Karpas-422 (cell line): ENCODE data around the gene PNPLA7. TPM values are rescaled to one million over a fixed set of nuclear protein-coding genes. Genes with fewer than 3 reads are reported as not detected.
"Not testable (repeated sequence)": the region's sequence is repeated elsewhere in the genome, so short reads cannot be mapped to it uniquely, and the experiment has no call there.

Source experiments
- DNase-seq: peaks from one replicate; pipeline ENCODE4 v3.0.0-alpha.2; 2015
- H2AFZ ChIP-seq: fragments of 200-600 bp; sonication (generic); 2 replicates; pipeline ENCODE4 v1.6.1; 2014; ENCODE audit warnings: antibody characterized with exemption, low read length, mixed read lengths
- H3K27ac ChIP-seq: fragments of 200-600 bp; sonication (generic); 2 replicates; pipeline ENCODE4 v1.5.1; 2014; ENCODE audit warnings: mild to moderate bottlenecking, low read length, moderate library complexity
- H3K27me3 ChIP-seq: fragments of 200-600 bp; sonication (generic); 2 replicates; pipeline ENCODE4 v1.6.1; 2014; ENCODE audit warnings: low read length, mixed read lengths
- H3K36me3 ChIP-seq: fragments of 200-600 bp; sonication (generic); 2 replicates; pipeline ENCODE4 v1.6.1; 2014; ENCODE audit warnings: low read length, mixed read lengths; ENCODE audit not compliant: insufficient read depth
- H3K4me1 ChIP-seq: fragments of 200-600 bp; sonication (generic); 2 replicates; pipeline ENCODE4 v1.6.1; 2014; ENCODE audit warnings: mild to moderate bottlenecking, low read length, mixed read lengths
- H3K4me2 ChIP-seq: fragments of 200-600 bp; sonication (generic); 2 replicates; pipeline ENCODE4 v1.6.1; 2014; ENCODE audit warnings: low read length, low read depth, mild to moderate bottlenecking; ENCODE audit not compliant: poor library complexity, severe bottlenecking
- H3K4me3 ChIP-seq: fragments of 200-600 bp; sonication (generic); 2 replicates; pipeline ENCODE4 v1.5.1; 2014; ENCODE audit warnings: mild to moderate bottlenecking, antibody characterized with exemption, low read length, mixed read lengths
- H3K79me2 ChIP-seq: fragments of 200-600 bp; sonication (generic); 2 replicates; pipeline ENCODE4 v1.6.1; 2014; ENCODE audit warnings: mild to moderate bottlenecking, low read length, mixed read lengths
- H3K9ac ChIP-seq: fragments of 200-600 bp; sonication (generic); 2 replicates; pipeline ENCODE4 v1.6.0; 2014; ENCODE audit warnings: low read length
- H3K9me2 ChIP-seq: fragments of 200-600 bp; sonication (generic), shearing (Covaris generic); replicated peaks from 2 replicates; pipeline ENCODE4 v1.6.0; 2014; ENCODE audit warnings: mild to moderate bottlenecking, low read length, moderate library complexity; ENCODE audit not compliant: insufficient read depth
- H3K9me3 ChIP-seq: fragments of 300-700, 200-600 bp; sonication (generic); 2 replicates; pipeline ENCODE4 v1.6.1; 2014; ENCODE audit warnings: low read length, mixed read lengths
- H4K20me1 ChIP-seq: fragments of 200-600 bp; sonication (generic); 2 replicates; pipeline ENCODE4 v1.6.1; 2014; ENCODE audit warnings: mild to moderate bottlenecking, antibody characterized with exemption, low read length, low read depth; ENCODE audit not compliant: insufficient read depth
- total RNA-seq: library from RNA; depleted of rRNA; stranded (reverse); fragments of >200 nt; shearing (Covaris generic); gene quantifications from 2 replicates; pipeline ENCODE4 v1.2.3, GENCODE V29; 2014; ENCODE audit warnings: low replicate concordance

Gene PNPLA7
- total RNA-seq, 1 experiment from 2014 or later: 1.8 TPM

DNA sequence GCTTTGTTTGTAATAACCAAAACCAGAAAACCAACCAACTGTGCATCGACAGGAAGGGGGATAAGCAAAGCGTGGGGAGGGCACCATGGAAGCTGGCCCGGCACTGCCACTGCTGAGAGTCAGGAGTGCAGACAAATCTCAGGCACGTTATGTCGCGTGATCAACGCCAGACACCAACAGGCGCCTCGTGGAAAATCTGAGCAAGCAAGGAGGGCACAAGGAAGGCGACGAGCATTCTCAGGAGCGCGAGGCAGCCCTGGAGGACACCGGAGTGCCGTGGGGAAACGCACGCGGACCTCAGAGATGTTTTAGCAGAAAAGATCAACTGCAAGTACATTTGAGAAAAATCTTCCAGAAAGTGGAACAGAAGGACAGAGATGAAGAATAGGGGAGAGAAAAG, 75.9 kb downstream of the PNPLA7 start:
- H3K79me2 ChIP-seq: no peaks in the 10 kb centered on the region
- no peak for DNase-seq
- no peak overlapping the region for H3K9ac ChIP-seq
- H4K20me1 ChIP-seq: no peaks in the 10 kb centered on the region
- no peaks in the 10 kb centered on the region for H3K9me2 ChIP-seq
- H3K4me2 ChIP-seq: no peak overlapping the region
- H3K4me1 ChIP-seq: no peaks in the 10 kb centered on the region
- H3K9me3 ChIP-seq: peaks cover 4% of the 10 kb centered on the region; the same call in 1 of the 2 replicates
- no peaks in the 10 kb centered on the region for H3K27me3 ChIP-seq
- H3K36me3 ChIP-seq: no peaks in the 10 kb centered on the region
- no peak overlapping the region for H2AFZ ChIP-seq
- H3K27ac ChIP-seq: no peak overlapping the region
- H3K4me3 ChIP-seq: no peak overlapping the region

DNA sequence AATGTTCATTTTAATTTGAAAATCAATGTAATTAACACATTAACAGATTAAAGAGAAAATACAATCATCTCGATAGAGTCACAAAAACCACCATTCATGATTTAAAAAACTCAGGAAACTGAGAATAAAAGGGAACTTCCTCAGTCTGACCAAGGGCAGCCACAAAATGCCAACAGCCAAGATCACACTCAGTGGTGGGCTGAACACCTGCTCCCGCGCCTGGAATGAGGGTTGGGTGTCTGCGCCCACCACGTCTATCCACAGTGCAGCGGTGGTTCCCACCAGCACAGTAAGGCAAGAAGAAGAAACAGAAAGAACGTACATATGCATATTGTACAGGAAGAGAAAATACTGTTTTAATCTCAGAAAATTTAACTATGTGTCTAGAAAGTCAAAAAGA, 79.4 kb downstream of the PNPLA7 start:
- Histone ChIP-seq H3K9me2 (no peaks in the 10 kb centered on the region), H2AFZ (no peak overlapping the region), H4K20me1 (no peaks in the 10 kb centered on the region), H3K4me2 (no peak overlapping the region), H3K27me3 (no peaks in the 10 kb centered on the region), H3K9ac (no peak overlapping the region), H3K9me3 (peaks cover 2% of the 10 kb centered on the region; the same call in 1 of the 2 replicates), H3K27ac (no peak overlapping the region), H3K36me3 (no peaks in the 10 kb centered on the region), H3K79me2 (no peaks in the 10 kb centered on the region), H3K4me1 (no peaks in the 10 kb centered on the region), H3K4me3 (no peak overlapping the region)
- DNase-seq: no peak

DNA sequence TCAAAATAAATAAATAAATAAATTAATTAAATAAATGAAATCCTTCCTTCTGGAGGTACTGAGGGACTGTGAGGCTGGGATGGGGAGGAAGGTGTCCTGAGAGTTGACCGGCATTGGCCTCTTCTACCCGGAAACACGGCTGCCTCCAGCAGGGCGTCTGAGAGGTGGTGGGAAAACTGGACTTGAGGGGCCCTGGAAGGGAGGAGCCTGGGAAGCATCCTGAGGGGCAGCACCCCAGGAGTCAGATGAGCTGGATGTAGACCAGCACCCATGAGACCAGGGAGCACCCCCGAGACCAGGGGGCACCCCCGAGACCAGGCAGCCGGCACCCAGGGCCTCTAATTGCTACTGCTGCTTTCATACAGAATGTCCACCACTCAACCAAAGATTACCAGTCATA, 82.3 kb downstream of the PNPLA7 start:
- H3K27me3 ChIP-seq: no peaks in the 10 kb centered on the region
- H4K20me1 ChIP-seq: no peaks in the 10 kb centered on the region
- no peak overlapping the region for H3K4me2 ChIP-seq
- H3K9ac ChIP-seq: no peak overlapping the region
- no peak overlapping the region for H3K27ac ChIP-seq
- no peaks in the 10 kb centered on the region for H3K79me2 ChIP-seq
- no peaks in the 10 kb centered on the region for H3K4me1 ChIP-seq
- H3K9me2 ChIP-seq: no peaks in the 10 kb centered on the region
- no peaks in the 10 kb centered on the region for H3K36me3 ChIP-seq
- no peak overlapping the region for H2AFZ ChIP-seq
- H3K4me3 ChIP-seq: no peak overlapping the region
- no peaks in the 10 kb centered on the region for H3K9me3 ChIP-seq
- DNase-seq: no peak

DNA sequence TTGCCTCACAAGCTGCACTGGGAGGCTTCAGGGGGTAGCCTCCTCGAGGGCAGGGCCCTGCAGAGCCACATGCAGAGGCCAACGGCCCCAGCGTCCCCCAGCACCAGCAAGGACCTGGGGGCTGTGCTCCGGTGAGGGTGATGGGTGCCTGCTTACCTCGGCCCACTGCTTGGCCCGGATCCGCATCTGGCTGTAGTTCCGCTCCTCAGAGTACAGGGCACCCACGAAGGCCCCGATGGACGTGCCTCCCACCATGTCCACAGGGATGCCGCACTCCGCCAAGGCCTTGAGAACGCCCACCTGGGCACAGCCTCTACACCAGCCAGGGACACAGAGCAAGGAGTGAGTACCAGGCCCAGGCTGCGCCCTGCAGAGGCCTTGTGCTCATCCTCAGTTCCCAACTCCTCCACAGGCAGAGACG, 83.0 kb downstream of the PNPLA7 start:
- Histone ChIP-seq H3K4me2 (no peak overlapping the region), H3K4me3 (no peak overlapping the region), H3K4me1 (no peaks in the 10 kb centered on the region), H3K27ac (no peak overlapping the region), H3K9me2 (no peaks in the 10 kb centered on the region), H3K9ac (no peak overlapping the region), H3K27me3 (no peaks in the 10 kb centered on the region), H3K79me2 (no peaks in the 10 kb centered on the region), H3K36me3 (no peaks in the 10 kb centered on the region), H2AFZ (no peak overlapping the region), H3K9me3 (no peaks in the 10 kb centered on the region), H4K20me1 (no peaks in the 10 kb centered on the region)
- DNase-seq: no peak

DNA sequence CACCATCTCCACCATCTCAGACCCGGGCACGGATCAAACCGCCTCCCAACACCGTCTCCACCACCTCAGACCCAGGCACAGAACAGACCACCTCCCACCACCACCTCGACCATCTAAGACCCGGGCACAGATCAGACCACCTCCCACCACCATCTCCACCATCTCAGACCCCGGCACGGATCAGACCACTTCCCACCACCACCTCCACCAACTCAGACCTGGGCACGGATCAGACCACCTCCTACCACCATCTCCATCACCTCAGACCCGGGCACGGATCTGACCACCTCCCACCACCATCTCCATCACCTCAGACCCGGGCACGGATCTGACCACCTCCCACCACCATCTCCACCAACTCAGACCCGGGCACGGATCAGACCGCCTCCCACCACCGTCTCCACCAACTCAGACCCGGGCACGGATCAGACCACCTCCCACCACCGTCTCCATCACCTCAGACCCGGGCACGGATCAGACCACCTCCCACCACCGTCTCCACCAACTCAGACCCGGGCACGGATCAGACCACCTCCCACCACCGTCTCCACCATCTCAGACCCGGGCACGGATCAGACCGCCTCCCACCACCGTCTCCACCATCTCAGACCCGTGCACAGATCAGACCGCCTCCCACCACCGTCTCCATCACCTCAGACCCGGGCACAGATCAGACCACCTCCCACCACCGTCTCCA, 83.7 kb downstream of the PNPLA7 start:
- not testable (repeated sequence) for H3K27ac ChIP-seq, H3K79me2 ChIP-seq, H3K9ac ChIP-seq, H3K9me2 ChIP-seq, DNase-seq, H4K20me1 ChIP-seq, H3K36me3 ChIP-seq, H3K4me1 ChIP-seq, H2AFZ ChIP-seq, H3K27me3 ChIP-seq, H3K9me3 ChIP-seq, H3K4me3 ChIP-seq, H3K4me2 ChIP-seq

DNA sequence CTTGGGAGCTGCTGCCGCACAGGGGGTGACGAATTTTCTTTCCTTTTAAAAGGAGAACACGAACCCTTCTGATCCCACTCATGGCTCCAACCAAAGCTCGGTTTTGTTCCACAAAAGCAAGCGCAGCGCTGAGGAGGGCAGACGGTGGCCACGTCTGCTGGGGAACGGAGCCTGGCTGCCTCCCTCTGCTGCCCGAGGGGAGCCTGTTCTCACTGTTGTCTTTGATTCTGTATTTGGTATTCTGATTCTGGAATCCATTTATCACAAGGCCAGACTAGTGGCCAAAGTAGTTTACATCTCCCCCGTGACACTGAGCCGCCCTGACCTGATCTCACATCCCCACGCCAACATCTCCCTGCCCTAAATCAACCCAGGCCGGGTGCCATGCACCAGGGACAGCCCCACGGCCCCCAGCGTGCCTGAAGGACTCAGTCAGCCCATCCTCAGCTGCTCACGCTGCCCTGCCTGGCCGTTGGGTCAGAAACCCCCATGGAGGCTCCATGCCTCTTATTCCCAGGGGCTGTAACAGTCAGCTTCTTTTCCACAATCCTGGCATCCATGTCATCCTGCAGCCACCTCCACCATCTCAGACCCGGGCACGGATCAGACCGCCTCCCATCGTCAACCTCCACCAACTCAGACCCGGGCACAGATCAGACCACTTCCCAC, 84.3 kb downstream of the PNPLA7 start:
- H3K9me2 ChIP-seq: no peaks in the 10 kb centered on the region
- no peak overlapping the region for H3K4me3 ChIP-seq
- H3K27ac ChIP-seq: no peak overlapping the region
- DNase-seq: no peak
- H4K20me1 ChIP-seq: no peaks in the 10 kb centered on the region
- no peak overlapping the region for H3K4me2 ChIP-seq
- no peak overlapping the region for H2AFZ ChIP-seq
- no peaks in the 10 kb centered on the region for H3K36me3 ChIP-seq
- no peak overlapping the region for H3K9ac ChIP-seq
- no peaks in the 10 kb centered on the region for H3K4me1 ChIP-seq
- H3K27me3 ChIP-seq: no peaks in the 10 kb centered on the region
- H3K79me2 ChIP-seq: no peaks in the 10 kb centered on the region
- no peaks in the 10 kb centered on the region for H3K9me3 ChIP-seq

DNA sequence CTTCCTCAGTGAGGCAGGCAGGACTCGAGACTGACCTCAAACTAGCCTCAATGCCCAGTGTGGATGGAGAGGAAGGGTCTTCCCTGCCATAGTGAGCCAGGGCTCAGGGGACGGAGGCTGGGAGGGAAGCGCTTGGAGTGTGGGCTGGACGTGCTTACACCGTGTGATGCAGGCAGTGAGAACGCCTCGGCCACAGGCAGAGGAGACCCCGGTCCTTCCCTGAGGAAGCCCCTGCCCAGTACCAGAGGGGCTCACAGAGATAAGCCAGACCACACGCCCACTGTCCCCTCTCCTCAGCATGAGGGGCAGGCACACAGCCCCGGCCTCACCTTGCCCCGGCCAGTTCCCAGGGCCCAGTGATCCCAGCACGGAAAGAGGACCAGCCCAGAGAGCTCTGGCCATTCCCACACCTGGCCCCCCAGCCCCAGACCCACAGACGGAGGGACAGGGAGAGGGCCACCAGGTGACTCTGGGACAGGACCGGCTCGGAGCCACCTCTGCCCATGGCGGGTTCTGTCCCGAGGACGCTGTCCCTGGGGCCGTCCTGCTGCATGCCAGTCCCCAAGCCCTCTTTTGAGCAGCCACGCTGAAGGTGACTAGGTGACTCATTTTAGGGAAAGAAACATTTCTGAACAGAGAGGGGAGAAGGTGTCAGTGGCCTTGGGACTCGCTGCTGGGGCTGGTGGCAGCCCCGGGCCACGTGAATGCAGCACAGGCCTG, 85.0 kb downstream of the PNPLA7 start:
- H3K9ac ChIP-seq: no peak overlapping the region
- no peaks in the 10 kb centered on the region for H3K9me2 ChIP-seq
- H3K79me2 ChIP-seq: no peaks in the 10 kb centered on the region
- H3K4me1 ChIP-seq: peaks cover 2% of the 10 kb centered on the region
- H3K4me3 ChIP-seq: no peak overlapping the region
- H4K20me1 ChIP-seq: no peaks in the 10 kb centered on the region
- no peak overlapping the region for H2AFZ ChIP-seq
- DNase-seq: no peak
- no peak overlapping the region for H3K27ac ChIP-seq
- H3K4me2 ChIP-seq: no peak overlapping the region
- no peaks in the 10 kb centered on the region for H3K36me3 ChIP-seq
- H3K27me3 ChIP-seq: no peaks in the 10 kb centered on the region
- no peaks in the 10 kb centered on the region for H3K9me3 ChIP-seq

DNA sequence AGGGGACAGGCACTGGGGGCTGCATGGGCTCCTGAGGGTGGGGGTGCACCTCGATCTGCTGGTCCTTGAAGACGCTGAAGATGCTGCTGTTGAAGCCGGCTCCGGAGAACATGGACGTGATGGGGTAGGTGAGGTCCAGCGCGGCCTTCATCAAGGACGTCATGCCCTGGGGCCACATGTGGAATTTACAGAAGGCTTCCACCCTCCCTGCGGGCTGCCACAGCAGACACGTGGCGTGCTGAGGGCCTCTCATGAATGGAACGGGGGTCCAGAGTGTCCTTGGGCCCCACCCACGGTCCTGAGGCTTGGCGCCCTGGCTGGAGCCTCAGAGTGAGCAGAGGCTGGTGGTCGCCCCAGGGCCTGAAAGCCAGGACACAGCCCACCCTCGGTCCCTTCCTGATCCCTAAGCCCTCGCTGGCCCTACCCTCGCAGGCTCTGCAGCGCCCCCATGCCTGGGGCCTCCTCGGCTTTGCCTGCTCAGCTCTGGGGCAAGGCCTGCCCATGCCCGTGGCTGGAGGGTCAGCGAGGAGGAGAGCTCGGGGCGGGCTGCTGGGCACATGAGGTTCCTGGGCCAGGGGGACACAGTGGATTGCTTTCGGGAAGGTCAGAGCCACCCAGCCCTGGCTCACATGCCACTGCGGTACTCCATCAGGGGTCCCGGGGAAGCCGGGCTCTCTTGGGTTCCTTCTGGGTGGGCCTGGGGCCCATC, 85.8 kb downstream of the PNPLA7 start:
- Histone ChIP-seq H2AFZ (no peak overlapping the region), H3K9ac (no peak overlapping the region), H3K27me3 (no peaks in the 10 kb centered on the region), H3K4me2 (no peak overlapping the region), H3K9me2 (no peaks in the 10 kb centered on the region), H3K4me1 (peaks cover 9% of the 10 kb centered on the region), H3K4me3 (no peak overlapping the region), H4K20me1 (no peaks in the 10 kb centered on the region), H3K27ac (no peak overlapping the region), H3K36me3 (no peaks in the 10 kb centered on the region), H3K79me2 (no peaks in the 10 kb centered on the region), H3K9me3 (no peaks in the 10 kb centered on the region)
- DNase-seq: no peak
